Peyer's patch (tissue), 4 donors: Measurements from ENCODE around the gene ZNF674.

Experiments
- CTCF ChIP-seq, 6 experiments: fragments of 450-650 bp in 4 of 6; fragments of 200-600 bp in 2 of 6; sonication (generic) in 1 of 6; IDR thresholded peaks; one replicate each; pipeline ENCODE4 v1.5.1; 2017 to 2019; ENCODE audit warnings: antibody characterized with exemption in 6 of 6, mild to moderate bottlenecking in 3 of 6, moderate library complexity in 1 of 6
- POLR2A ChIP-seq, 2 donors: fragments of 450-650 bp; IDR thresholded peaks; one replicate each; pipeline ENCODE4 v1.5.1; 2017; ENCODE audit warnings: antibody characterized with exemption in 2 of 2, mild to moderate bottlenecking in 2 of 2, moderate library complexity in 2 of 2

DNA sequence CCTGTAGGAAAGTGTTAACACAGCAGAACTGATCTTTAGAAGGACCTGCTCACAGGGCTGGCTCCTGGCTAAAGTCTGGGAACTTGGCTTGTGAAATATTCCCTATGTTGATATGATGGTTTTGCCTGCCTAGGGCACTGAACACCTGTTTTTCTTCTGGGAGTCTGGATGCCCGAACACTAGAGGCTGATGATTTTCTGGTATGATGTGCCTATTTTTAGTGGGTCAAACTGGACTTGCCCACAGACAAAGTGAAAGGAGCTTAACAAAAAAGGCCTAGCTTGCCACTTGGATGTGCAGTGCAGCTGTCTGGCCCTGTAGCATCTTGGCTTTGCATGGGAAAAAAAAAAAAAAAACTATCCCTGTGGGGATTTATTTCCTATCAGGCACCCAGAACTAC lies 39.1 kb downstream of the ZNF674 start:
- no peak for TF ChIP-seq CTCF (IDR thresholded peaks at IDR 0.05)
- no peak for TF ChIP-seq POLR2A (IDR thresholded peaks at IDR 0.05)
